LNCaP clone FGC (cell line): Measurements from ENCODE around the gene ERICH6B.
"Not testable (repeated sequence)": the region's sequence is repeated elsewhere in the genome, so short reads cannot be mapped to it uniquely, and the experiment has no call there.

Experiments used
- DNase-seq: peaks from one replicate; pipeline ENCODE4 v3.0.0-alpha.2; 2011; ENCODE audit warnings: low read depth
- H3K4me3 ChIP-seq: 2 replicates; pipeline ENCODE4 v1.5.1; 2011; ENCODE audit warnings: mild to moderate bottlenecking, low read depth, low read length, control low read depth
- TF ChIP-seq, protein P1 (sequence below): IDR thresholded peaks from 2 replicates; pipeline ENCODE4 v1.5.1; 2012; ENCODE audit warnings: mild to moderate bottlenecking; ENCODE audit not compliant: control insufficient read depth, insufficient read depth; ENCODE audit errors: extremely low read depth

ERICH6B gene

DNA sequence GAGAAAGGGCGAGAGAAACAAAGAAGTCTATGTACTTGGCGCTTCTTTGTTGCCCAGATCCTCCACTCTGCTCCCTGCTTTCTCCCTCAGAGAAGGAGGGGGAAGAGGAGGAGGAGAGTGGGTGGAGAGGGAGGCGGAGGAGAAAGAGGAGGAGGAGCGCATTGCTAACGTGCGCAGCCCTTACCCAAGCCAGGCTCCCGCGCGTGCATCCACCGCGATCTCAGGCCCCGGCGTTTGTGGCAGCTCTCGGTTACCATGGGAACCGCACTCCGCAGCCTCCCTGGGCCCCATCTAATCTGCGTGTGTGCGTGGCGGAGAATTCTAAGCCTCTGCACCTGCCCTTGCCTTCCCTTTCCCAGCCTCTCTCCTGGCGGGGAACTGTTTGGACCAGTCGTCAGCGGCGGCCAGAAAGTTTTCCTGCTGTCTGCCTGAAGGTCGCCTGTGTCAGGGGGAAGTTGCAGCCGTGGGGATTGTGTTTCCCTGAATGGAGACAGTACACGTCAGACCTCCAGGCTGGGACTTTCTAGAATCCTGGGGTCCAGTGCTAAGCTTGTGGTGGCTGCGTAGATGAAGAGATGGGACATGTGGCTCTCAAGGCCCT, at the start of gene ERICH6B:
Gene ERICH6B (minus strand): TSS at position 239 of the 601 bp plus-strand sequence. CDS start 18,734 bp downstream, outside the sequence.
- no peak within 1 kb of the TSS for H3K4me3 ChIP-seq
- TF ChIP-seq, protein P1, sequence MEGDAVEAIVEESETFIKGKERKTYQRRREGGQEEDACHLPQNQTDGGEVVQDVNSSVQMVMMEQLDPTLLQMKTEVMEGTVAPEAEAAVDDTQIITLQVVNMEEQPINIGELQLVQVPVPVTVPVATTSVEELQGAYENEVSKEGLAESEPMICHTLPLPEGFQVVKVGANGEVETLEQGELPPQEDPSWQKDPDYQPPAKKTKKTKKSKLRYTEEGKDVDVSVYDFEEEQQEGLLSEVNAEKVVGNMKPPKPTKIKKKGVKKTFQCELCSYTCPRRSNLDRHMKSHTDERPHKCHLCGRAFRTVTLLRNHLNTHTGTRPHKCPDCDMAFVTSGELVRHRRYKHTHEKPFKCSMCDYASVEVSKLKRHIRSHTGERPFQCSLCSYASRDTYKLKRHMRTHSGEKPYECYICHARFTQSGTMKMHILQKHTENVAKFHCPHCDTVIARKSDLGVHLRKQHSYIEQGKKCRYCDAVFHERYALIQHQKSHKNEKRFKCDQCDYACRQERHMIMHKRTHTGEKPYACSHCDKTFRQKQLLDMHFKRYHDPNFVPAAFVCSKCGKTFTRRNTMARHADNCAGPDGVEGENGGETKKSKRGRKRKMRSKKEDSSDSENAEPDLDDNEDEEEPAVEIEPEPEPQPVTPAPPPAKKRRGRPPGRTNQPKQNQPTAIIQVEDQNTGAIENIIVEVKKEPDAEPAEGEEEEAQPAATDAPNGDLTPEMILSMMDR, result no peak

DNA sequence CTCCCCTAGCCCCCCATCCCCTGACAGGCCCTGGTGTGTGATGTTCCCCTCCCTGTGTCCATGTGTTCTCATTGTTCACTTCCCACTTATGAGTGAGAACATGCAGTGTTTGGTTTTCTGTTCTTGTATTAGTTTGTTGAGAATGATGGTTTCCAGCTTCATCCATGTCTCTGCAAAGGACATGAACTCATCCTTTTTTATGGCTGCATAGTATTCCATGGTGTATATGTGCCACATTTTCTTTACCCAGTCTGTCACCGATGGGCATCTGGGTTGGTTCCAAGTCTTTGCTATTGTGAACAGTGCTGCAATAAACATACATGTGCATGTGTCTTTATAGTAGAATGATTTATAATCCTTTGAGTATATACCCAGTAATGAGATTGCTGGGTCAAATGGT, 47.4 kb upstream of the ERICH6B start:
- not testable (repeated sequence) for DNase-seq, H3K4me3 ChIP-seq

More for the DNA sequence above, at the start of gene ERICH6B:
- no peak for DNase-seq

DNA sequence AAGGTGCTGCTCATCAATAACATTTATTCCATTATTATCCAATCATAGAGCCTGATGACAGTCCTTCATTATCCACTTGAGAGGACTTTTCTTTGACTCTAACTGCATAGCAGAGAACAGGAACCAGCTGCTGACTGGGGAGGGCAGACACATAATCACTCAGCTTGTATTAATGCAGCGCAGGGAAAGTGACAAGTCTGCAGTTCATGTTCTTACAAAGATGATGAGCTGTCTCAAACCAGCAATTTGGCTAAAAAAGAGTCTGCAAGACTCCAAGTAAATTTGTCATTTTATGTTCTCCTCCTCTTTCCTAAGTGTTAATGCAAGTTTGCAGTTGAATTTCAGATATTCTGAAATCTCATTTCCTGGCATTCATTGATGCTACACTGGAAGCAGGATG, 46.6 kb upstream of the ERICH6B start:
- TF ChIP-seq, protein P1, result no peak
- DNase-seq, result no peak

DNA sequence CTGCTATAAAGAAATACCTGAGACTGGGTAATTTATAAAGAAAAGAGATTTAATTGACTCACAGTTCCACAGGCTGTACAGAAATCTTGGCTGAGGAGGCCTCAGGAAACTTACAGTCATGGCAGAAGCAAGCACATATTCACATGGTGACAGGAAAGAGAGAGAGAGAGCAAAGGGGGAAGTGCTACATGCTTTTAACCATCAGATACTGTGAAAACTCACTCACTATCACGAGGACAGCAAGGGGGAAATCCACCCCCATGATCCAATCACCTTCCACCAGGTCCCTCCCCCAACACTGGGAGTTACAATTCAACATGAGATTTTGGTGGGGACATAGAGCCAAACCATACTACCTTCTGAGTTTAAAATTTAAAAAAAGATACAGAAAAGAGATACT, 44.9 kb upstream of the ERICH6B start:
- not testable (repeated sequence) for H3K4me3 ChIP-seq, DNase-seq

More for the DNA sequence above, 46.6 kb upstream of the ERICH6B start:
- H3K4me3 ChIP-seq, result no peak overlapping the region

DNA sequence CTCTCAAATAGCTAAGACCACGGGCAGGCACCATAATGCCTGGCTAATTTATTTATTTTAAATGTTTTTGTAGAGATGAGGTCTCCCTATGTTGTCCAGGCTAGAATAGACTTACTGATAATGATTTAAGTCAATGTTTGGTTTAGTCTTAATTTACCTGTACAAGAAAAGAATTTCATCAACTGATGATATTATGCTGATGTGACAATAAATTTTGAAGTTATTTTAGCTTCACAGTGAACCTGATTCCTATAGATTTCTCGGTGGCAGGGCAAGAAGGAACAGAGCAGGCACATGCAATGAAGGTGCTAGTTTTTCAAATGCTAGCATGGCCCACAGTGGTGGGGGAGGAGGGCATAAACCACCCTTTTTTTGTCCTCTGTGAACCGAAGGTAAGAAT, 44.0 kb upstream of the ERICH6B start:
- TF ChIP-seq, protein P1, result no peak
- H3K4me3 ChIP-seq, result no peak overlapping the region
- no peak for DNase-seq

DNA sequence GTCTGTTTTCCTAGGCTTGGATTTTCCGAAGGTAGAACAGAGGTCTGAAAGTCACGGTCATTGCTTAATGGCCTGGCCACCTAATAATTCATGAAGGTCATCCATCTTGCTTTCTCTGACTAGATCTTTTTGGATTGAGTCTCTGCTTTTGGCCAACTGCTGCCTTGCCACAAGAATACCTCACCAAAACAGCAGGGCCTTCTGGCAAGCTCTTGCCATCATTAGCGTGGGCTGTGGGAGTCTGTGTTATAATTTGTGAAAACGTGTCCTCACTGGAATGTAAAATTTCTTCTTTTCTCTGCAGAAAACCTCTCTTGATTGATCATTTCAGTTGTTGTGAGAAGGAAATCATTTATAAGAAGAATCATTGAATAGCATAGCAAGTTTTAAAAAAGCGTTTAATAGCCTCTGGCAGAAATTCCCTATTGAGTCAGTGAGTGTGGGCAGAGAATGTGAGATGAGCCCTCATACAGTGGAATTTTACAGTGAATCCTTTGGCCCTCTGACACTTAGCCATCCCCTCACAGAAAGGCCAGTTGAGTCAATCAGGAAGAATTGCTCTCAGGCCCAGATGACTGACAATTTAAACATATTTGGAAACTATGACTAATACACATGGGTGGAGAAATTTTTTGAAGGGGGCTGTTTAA, 43.2 kb upstream of the ERICH6B start:
- H3K4me3 ChIP-seq, result no peak overlapping the region
- TF ChIP-seq, protein P1, result no peak
- no peak for DNase-seq

DNA sequence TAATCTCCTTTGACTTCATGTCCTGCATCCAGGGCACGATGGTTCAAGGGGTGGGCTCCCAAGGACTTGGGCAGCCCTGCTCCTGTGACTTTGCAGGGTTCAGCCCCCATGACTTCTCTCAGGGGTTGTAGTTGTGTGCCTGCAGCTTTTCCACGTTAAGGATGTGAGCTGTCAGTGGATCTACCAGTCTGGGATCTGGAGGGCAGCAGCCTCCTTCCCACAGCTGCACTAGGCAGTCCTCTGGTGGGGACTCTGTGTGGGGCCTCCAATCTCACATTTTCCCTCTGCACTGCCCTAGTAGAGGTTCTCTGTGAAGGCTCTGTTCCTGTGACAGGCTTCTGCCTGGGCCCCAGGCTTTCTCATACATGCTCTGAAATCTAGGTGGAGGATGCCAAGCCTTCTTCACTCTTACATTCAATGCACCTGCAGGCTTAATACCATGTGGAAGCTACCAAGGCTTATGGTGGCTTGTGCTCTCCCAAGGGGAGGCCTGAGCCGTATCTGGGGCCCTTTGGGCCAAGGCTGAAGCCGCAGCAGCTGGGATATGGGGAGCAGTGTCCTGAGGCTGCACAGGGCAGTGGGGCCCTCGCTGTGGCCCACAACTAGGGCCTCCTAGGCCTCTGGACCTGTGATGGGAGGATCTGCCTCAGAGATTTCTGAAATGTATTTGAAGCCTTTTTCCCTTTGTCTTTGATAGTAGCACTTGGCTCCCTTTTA, 39.3 kb upstream of the ERICH6B start:
- no peak for DNase-seq
- TF ChIP-seq, protein P1, result no peak
- H3K4me3 ChIP-seq, result no peak overlapping the region

DNA sequence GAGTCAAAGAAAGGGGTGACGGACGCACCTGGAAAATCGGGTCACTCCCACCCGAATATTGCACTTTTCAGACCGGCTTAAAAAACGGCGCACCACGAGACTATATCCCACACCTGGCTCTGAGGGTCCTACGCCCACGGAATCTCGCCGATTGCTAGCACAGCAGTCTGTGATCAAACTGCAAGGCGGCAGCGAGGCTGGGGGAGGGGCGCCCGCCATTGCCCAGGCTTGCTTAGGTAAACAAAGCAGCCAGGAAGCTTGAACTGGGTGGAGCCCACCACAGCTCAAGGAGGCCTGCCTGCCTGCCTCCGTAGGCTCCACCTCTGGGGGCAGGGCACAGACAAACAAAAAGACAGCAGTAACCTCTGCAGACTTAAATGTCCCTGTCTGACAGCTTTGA, 29.7 kb upstream of the ERICH6B start:
- not testable (repeated sequence) for H3K4me3 ChIP-seq, DNase-seq

DNA sequence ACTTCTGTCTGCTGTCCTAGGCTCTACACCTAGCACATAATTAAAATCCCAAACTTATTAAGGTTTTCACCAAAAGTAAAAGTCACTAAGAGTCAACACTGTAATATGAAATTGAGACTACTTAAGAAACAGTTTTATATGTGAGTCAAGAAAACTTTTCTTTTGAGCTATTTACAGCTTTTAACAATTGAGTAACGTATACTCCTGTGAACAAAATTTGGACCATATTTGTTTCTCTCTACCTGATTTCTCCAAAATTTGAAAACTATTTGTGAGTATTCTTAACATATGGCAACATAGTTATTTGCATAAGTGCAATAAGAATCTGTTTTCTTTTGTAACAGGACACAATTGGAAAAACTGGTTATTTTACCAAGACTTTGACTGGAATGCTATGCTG, 26.6 kb upstream of the ERICH6B start:
- DNase-seq, H3K4me3 ChIP-seq: not testable (repeated sequence)

DNA sequence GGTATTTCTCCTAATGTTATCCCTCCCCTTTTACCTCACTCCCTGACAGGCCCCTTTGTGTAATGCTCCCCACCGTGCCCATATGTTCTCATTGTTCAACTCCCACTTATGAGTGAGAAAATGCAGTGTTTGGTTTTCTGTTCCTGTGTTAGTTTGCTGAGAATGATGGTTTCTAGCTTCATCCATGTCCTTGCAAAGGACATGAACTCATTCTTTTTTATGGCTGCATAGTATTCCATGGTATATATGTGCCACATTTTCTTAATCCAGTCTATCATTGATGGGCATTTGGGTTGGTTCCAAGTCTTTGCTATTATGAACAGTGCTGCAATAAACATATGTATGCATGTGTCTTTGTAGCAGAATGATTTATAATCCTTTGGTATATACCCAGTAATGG, 19.8 kb upstream of the ERICH6B start:
- DNase-seq, H3K4me3 ChIP-seq: not testable (repeated sequence)
